Activated naive CD4-positive, alpha-beta T cell treated with Interleukin-2 at 50 U/mL for 16 hours (primary cell): ENCODE measurements around the gene MRPL58.

Experiments
- DNase-seq: peaks from one replicate; pipeline ENCODE4 v3.0.0-alpha.2; 2020

MRPL58 gene

DNA sequence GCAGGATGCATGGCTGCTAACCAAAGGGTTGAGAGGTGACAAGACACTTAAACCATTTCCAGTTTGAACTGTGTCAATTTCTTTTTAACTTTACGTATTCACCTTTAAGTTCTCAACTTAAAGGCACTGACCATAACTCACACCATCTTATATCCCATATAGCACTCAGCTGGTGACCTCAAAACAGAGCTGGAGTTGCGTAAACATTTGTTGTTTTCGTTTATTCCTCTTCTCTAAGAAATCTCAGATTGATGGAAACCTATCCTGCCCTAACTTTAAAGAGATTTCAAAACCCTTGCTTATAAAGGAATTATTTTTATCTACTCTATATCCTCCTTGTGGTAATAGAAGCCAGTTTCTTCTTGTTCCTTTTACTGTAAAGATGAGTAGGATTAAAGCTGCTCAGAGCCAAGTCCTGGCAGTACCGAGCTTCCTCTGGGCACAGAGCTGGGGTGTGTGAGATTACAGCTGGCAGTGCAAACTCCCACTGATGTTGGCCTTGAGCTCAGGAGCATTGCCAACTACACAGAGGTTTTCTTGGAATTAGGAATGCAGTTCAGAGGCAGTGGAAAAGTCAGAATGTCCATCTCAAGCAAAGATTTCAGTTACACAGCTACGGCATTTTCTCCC is 35.9 kb downstream of the MRPL58 start:
- DNase-seq = no peak

DNA sequence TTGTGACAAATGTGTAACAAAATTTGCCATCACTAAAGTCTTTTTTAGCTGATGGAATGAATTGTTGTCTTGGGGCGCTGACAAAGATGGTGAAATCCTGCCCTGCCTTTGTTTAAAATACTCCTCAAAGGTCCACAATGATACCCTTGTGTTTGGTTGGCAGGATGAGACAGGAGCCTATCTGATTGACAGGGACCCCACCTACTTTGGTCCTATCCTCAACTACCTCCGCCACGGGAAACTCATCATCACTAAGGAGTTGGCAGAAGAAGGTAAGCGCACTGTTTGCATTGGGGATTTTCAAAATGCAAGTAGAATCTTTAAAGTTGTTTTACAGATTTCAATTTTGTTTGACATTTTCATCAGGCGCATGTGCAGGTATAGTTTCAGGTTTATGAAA is 36.6 kb downstream of the MRPL58 start:
- no peak for DNase-seq

DNA sequence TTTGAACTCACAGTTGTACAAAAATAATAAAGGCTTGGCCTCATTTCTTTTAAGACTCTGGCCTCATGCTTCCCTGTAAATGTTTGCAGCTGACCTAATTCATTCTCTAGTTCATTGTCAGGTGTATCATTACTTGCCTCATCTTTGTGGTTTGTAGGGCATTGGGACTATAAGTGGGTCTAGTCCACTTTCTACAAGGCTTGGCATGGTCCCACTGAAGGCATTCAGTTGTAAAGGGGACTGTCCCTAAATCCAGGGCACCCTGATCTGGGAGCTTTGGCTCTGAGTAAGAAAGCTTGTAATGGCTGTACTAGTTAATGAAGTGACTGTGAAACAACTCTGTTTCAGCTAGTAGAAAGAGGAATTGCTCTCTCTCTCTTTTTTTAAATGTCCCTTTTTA is 37.2 kb downstream of the MRPL58 start:
- no peak for DNase-seq

DNA sequence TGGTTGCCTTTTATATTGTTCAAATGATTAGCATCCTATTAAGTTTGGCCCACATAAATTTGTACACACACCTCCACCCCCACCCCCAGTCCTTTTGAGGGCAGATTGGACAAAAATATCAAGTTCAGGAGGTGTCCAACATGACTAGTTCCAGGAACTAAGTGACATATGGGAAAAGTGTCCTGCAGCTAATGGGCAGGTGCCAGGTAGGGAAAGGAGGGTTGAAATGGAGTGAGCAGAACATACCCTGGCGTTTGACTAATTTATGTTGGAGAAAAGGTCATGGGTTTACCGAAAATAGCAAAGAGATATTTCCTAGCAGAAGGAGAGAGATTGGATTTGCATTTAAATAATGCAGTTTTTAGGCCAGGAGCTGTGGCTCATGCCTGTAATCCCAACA is 39.5 kb downstream of the MRPL58 start:
- no peak for DNase-seq

DNA sequence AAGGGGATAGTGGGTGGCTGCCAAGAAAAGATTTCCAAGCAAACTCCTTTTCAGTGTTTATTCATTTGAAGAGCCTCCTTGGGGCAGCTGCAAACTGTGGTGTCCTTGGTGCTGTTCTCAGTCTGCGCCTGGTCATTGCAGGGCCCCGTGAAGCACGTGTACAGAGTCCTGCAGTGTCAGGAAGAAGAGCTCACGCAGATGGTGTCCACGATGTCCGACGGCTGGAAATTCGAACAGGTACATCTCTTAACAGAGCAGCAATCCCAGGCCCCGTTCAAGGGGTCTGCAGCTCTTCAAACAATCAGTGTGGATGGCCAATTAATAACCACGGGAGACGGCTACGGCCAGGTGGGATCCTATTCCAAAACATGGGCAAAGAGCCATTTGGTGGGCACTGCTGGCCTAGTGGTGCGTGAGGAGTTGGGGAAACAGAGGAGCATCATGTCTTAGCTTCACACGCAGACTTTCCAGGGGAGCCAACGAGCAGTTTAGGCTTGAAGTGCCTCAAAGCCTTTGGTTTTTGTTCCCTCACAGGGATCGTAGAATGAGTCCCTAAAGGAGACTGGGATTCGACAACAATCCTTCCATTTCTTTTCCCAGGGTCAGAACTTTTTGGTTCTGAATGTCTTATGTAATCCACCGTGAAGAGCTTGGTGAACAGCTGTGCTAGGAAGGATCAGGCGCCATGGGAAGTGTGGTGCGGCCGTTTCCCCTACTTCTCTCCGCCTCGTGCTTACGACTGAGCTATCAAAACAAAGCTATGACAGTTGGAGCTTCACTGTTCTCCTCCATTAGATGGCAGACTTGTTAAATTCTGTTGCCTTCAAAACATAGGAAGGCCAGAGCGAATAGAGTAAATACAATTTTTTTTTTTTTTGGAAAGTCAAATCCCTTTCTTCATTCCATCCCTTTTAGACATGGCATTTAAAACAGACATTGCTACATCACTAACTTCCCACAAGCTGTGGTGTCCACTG is 47.2 kb downstream of the MRPL58 start:
- no peak for DNase-seq

DNA sequence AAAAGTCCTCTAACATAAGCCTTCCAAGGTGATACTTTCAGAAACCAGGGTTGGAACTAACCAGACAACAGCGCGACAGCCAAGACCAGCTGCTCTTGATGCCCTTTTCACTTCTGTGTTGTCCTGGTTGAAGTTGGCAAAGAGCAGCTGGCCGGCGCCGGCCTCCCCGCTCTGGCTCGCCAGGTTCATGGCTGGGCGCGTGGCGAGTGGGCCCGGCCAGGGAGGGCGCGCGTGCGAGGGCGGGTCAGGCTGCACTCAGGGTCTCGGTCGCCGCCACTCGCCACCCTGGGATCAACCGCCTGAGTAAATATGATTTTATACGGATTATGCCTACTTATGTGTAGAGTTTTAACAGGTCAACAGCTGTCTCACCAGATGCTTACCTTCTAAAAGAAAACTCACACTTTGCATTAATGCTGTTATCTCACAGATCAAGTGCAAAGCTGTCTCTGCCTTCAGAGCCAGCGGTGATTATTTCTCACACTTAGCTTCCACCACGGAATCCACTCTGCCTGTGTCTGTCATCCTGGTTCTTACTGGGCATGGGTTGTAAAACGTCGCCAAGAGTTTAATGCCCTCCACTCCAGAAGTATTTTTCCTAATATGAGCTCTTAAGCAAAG is 48.1 kb downstream of the MRPL58 start:
- no peak for DNase-seq

DNA sequence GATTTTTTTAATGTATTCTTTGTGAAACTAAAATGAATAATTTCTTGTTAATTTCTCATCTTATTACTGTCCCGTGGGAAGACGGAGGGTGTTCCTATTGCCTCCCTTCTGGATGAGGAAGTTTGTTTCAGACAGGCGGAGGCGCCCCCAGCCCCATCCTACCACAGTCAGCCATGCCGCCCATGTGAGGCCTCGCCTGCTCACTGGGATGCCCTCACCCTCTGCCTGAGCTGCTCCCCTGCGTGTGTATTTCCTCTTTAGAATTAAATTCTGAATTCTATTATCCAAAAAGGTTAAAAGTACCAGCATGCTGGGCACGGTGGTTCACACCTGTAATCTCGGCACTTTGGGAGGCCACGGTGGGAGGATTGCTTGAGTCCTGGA is 48.6 kb downstream of the MRPL58 start:
- DNase-seq = no peak

DNA sequence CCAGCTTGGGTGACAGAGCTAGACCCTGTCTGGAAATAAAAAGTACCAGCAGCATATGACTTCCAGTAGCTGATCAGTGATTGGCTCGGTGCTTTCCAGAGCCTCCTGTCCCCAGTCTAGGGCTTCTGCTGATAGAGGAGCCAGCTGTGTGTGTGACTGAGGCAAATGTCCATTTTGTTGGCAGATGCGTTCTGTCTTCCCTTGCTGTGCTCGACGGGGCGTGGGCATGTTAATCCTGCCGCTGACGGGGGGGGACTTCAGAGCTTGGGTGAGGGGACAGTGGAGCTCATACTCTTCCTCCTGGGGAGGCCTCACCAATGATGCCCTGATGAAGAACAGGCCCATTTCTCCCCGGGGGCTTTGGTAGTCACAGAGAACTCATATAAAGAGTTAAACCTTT is 49.1 kb downstream of the MRPL58 start:
- DNase-seq = no peak

DNA sequence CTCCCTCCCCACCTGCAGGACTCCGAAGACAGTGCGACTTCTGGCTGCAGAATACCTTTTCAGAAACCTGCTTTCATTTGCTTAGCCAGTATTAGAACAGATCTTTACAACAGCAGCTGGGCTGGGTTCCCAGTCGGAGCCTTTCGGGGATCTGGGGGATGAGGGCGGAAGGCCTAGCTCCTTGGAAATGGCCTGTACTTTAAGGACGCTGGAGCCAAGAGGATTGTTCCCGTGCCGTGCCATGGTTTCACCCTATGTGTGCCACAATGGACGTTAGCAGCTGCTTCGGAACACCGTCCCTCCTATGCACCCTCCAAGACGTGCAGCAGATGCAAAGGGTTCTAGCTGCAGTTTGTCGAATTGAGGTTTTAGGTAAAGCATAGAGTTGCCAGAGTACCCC is 50.7 kb downstream of the MRPL58 start:
- no peak for DNase-seq

DNA sequence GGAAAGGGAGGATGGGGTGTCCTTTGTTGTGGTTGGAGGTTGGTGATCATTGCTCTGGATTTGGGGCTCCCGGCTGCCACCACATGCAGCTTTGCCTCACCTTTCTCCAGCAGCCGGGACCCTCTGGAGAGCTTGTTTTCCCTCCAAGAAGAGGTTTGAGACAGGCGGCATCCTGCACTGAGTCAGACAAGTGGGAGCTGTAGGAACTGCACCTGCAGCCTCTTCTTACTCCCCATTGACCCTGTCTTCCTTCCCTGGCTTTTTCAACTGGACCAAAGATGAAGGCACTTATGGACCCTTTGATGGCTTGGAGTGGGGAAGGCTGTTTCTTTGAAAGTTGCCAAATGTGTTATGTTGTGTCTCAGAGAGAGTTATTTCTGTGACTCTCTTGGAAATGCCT is 51.2 kb downstream of the MRPL58 start:
- no peak for DNase-seq

DNA sequence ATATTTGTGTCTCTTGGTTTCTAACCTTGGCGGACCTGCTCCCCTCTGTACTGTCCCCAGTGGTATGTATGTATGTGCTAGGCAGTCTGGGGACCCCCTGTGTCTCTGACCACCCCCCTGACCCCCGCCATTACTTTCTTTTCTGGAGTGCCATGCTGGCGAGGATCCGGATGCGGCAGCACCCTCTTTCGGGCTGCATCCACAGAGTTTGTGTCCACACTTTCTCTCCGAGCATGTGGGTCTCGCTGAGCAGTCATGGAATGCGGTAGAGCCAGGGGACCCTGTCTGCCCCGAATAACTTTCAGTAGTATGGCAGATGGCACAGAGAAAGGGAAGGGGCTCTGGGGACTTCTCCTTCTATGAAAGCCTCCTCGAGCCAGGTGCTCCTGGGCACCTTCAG is 51.6 kb downstream of the MRPL58 start:
- no peak for DNase-seq

DNA sequence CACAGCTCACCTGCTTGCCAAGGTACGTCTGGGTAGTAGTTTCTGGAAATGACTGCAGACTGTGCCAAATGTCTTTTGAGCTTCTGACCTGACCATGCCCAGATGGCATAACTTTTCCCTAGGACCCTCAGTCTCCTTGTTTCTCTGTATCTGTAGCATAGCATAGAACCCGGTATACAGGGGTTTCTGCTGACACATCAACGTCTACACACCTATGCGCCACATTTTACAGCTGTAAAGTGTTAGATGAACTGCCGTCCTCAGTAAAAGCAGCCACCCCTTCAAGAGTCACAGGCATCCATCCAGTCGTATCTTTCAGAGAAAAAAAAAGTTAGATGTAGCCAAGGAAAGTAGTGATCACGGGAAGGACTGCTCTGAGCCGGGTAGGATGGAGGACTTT is 52.0 kb downstream of the MRPL58 start:
- no peak for DNase-seq

DNA sequence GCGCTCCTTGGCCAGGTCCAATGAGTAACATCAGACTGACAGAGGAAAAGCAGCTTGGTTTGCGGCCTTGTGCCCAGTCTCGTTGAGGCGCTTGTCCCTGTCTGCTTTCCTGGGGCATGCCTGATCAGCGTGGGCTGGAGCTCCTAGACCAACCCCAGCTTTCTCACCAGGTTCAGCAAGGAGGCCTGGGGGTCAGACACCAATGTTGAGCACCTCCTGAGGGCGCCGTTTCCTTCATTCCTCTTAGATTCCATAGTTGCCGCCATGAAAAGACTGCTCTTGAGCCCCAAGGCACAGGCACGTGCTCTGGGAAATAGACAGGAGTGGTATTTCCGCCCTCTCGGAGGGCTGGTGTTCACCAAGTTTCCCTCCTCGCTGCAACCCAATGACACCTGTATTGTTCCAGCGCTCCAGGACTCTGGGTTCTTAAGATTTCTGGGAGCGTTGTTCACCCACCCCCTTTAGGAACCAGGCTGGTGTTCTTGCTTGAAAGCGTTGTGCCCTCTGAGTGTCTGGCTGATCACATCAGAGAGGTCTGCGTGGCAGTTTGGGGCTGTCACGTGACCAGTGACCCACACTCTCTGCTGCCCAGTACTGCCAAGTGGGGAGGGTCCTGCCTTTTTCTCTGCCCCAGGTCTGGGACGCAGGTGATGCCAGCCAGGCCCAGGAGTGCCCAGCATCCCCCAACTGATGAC is 52.5 kb downstream of the MRPL58 start:
- no peak for DNase-seq

DNA sequence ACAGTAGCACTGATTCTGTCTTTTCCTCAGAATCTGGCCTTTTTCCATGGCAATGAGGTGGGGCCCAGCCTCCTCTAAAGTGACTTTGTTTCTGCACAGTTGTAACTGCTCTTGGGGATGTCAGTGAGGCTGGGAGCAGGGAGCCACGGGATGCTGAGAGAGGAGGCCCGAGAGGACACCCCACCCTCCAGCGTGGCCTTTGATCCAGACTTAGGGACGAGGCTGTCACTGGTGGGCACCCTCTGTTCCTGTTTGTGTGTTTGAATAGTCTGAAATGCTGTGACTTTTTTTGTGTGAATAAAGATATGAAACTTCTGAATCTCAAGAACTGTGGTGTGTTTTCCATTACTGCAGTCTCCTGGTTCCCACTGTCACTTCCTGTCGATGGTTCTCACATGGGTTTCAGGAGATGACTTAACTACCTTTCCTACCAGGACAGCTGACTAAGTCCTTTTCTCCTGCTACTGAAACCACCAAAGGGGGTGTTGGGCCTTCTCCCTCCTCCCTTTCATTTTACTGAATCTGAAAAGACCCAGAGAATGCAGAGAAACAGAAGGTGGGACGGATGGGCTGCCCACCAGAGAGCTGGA is 53.2 kb downstream of the MRPL58 start:
- peak; percentile 16 for DNase-seq

DNA sequence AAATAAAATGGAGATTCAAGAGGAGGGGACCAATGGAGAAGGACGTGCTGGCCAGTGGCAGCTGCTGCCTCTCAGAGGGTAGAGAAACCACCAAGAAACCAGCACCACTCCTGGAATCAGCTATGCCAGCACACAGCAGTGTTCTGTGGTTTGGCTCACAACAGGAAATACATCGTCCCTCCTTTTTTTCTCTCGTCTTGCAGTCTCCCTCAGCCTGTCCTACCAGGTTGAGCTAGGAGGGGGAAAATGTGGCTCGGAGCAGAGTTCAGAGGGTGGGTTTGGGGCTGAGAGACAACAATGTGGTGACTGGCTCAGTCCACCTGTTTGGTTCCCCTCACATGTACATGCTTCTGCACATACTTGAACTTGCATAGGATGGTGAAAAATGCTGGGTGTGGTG is 55.4 kb downstream of the MRPL58 start:
- DNase-seq = no peak

DNA sequence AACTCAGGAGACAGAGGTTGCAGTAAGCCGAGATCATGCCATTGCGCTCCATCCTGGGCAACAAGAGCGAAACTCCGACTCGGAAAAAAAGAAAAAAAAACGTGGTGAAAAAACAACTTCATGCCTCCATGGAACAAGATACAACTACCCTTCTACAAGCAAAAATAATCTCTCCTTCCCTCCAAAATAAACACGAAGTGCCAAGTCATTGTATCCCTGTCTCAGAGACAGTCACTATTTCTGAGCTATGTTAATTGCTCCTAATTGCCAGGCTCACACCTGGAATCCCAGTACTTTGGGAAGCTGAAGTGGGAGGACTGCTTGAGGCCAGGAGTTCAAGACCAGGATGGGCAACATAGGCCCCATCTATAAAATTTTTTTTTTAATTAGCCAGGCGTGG is 56.3 kb downstream of the MRPL58 start:
- no peak for DNase-seq

DNA sequence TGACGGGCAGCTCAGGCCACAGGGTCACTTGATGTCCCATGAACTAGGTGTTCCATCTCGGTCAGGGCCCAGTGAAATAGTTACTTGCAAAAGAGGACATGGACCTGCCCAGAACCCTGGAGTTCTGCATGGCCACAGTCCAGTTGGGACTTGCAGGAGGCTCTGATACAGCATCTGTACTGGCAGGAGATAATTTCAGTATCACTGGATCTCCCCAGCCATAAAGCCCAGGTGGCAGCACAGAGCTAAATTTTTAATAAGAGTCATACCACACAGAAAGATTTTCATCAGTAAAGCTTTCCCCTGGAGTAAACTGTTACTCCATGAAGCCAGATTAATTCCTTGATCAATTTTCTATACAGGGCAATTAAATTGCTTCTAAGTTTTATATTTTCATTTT is 57.3 kb downstream of the MRPL58 start:
- DNase-seq = no peak
